Cardiac fibroblast (primary cell): ENCODE measurements around the gene ZBTB18.

ENCODE experiments used
- DNase-seq, 2 donors: peaks; one replicate each; pipeline versions ENCODE4 v3.0.0 to v3.0.0-alpha.2; 2010; ENCODE audit warnings: low read depth in 2 of 2
- H3K4me3 ChIP-seq, 2 donors: replicated peaks in 1 of 2; 1 replicate in 1 of 2; 2 replicates in 1 of 2; pipeline ENCODE4 v1.5.1; 2011; ENCODE audit warnings: low read depth in 2 of 2, low read length in 2 of 2, mild to moderate bottlenecking in 2 of 2, moderate library complexity in 1 of 2
- TF ChIP-seq, protein P1 (sequence below): IDR thresholded peaks from one replicate; pipeline ENCODE4 v1.5.1; 2011; ENCODE audit warnings: low read depth, mild to moderate bottlenecking, low read length, inconsistent platforms

The ZBTB18 gene

DNA sequence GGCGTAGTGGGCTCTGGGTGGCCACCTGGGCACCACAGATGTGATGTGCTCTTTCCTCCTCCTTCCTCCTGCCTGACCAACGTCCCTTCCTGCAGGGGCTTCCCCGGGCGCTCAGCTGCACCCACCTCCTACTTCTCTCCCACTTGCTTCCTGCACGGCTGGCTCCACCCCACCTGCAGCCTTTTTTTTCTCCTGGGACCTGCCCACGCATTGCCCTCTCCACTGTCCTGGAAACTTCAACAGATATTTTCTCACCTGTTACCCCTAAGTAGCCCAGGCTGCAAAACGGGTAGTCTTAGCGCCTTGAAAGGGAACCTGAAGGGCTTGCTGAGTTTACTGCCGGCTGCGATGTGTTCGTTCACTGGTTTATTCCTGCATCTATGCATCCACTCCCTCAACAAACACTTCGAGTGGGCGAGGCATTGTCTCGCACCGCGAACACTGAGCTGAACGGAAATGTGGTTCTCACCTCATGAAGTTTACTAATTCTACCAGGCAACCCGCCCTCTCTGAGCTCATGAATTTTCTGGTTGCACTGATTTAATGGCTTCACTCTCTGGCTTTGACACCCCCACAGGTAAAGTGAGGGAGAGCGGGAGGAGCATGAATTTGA, 23.6 kb downstream of the ZBTB18 start:
- H3K4me3 ChIP-seq = no peak overlapping the region
- TF ChIP-seq, protein P1, sequence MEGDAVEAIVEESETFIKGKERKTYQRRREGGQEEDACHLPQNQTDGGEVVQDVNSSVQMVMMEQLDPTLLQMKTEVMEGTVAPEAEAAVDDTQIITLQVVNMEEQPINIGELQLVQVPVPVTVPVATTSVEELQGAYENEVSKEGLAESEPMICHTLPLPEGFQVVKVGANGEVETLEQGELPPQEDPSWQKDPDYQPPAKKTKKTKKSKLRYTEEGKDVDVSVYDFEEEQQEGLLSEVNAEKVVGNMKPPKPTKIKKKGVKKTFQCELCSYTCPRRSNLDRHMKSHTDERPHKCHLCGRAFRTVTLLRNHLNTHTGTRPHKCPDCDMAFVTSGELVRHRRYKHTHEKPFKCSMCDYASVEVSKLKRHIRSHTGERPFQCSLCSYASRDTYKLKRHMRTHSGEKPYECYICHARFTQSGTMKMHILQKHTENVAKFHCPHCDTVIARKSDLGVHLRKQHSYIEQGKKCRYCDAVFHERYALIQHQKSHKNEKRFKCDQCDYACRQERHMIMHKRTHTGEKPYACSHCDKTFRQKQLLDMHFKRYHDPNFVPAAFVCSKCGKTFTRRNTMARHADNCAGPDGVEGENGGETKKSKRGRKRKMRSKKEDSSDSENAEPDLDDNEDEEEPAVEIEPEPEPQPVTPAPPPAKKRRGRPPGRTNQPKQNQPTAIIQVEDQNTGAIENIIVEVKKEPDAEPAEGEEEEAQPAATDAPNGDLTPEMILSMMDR = no peak
- no peak for DNase-seq

DNA sequence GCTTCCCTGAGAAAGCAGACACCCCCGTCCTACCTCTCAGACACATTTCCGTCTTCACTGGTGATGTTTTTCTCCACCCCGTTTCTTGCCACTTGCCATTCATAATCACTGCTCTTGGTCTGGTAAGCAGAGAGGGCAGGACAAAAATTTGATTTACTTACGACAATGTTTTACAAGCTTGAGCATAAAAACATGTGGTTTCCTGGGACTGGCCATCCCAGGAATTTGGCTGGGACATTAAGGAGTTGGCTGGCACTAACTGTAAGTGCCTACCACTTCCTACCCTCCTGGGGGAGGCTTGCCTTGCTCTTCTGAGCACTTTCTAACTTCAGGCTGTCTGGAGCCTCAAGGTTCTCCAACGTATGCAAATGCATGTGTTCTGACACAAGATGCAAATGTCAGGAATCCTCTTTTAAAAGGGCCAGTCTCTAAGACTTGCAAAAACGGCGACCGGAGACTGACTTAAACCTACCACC, 24.2 kb downstream of the ZBTB18 start:
- TF ChIP-seq, protein P1 = no peak
- H3K4me3 ChIP-seq = no peak overlapping the region
- no peak for DNase-seq

DNA sequence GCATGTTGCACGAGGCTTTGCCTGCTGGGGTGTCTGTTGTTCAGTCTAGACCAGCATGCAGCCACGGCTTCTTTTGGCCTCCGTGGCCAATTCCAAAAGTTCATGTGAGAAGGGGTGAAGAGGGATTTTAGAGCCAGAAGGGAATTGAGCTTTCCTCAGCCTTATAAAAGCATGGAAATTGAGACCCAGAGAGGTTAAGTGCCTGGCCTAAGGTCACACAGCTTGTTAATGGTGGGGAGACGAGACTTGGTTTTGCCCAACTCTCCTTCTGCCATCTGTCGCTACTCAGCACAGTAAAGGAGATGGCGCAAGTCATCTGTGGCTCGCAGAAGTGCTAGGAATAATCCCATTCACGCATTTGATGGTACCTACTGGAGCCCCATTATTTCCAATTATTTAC, 25.7 kb downstream of the ZBTB18 start:
- TF ChIP-seq, protein P1 = no peak
- no peak for DNase-seq
- H3K4me3 ChIP-seq = no peak overlapping the region

DNA sequence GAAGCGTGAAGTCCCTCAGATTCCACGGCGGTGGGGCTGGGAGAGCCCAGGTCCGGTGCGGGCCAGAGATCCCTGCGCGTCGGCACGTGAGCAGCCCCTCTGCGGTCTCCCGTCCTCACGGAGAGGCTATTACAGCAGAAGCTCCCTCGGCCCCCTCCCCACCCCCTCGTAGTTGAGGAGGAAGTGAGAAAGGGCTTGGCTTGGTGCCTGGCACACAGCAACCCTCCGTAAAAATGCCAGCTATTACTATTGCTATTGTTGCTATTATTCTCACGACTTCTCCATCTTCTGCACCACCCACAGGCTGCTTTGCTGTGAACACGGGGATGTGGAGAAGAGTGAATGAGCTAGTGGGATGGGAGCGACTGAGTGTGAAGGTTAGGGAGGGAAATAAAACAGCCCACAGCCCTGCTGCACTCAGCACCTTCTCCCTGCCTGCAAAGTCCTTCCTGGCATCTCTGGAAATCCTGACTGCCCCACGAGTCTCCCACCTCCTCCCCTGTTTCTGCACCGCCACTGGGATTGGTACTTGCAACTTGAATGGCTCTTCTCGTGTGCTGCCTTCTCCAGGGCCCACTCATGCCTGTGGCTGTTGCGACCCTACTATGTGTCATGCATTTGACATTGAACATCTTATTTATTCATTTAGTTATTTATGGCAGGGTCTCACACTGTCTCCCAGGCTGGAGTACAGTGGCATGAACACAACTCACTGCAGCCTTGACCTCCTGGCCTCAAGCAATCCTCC, 26.6 kb downstream of the ZBTB18 start:
- TF ChIP-seq, protein P1 = no peak
- no peak for DNase-seq
- no peak overlapping the region for H3K4me3 ChIP-seq

DNA sequence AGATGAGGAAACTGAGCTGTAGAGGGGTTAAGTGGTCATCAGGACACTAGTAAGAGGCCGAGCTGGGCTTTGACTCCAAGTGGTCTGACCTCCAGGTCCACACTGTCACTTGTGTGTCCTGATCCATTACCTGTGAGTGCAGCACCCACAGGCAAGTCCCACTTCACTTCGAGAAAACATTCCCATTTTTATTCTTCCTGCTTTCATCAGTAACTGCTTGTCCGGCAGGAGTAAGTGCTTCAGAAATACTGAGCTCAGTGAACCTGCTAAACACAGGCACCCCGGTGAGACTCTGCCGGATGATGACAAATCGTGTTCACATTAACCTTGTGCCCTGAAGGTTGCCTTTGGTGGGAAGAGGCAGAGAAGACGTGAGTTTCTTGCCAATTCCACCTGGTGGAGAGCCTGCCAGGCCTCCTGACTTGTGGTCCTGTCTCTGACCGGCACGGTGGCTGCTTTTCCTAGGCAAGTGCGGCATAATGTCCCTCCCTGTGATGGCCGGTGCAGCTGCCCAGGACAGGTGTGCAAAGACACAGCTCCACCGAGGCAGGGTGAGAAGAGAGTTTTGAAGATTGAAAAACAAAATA, 29.4 kb downstream of the ZBTB18 start:
- H3K4me3 ChIP-seq = no peak overlapping the region
- TF ChIP-seq, protein P1 = no peak
- DNase-seq = no peak

DNA sequence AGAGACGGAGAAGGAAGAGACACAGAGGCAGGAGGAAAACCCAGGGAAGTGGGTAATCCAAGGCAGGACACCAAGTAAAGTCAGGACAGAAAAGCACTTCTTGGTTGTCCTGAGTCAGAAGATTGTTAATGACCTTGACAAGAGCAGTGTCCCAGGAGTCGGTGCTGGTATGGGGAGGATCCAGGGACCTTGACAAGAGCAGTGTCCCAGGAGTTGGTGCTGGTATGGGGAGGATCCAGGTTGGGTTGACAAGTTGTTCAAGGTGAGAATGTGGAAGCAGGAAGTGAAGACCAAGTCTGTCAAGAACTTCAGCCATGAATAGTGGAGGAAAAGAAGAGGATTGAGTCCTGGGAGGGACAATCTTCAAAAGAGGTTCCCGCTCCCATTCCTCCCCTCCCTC, 31.9 kb downstream of the ZBTB18 start:
- no peak for DNase-seq
- H3K4me3 ChIP-seq = no peak overlapping the region
- TF ChIP-seq, protein P1 = no peak
